Measurements from ENCODE around the gene ARHGAP22.

ARHGAP22 gene

DNA sequence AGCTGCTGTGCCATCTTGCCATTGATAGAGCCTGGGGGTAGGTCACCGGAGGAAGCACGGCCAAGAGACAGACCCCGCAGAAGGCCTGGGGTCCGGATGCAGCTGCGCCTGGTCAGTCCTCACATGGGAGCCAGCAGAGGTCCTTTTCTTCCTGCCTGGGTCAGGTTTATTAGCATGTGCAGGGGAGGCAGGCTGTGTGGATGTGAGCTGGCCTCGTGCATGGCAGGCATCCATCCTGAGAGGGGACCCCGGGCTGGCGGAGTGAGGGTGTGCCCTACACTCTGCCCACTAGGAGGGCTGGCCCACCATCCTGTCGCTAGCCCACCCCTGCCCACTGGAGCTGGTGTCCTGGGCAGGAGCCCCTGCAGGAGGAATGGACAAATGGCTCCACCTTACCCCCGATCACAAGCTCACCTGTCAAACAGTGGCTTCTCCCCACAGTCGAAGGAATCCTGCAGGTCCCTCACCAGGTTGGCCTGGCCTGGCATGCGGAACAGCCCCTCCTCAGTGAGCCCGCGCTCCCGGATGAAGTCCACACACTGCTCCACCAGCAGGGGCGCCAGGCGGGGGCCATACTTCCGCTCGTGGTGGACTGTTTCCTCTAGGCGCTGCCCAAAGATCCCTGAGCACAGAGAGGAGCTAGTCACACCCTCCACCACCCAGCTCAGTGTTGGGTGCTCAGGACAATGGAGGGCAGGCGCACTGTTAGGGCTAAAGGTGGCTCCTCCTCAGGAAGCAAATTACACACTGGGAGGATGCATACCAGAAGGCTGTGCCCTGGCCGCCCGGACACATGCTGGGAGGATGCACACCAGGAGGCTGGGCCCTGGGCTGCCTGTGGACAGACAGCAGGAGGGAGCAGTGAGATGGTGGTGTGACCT, 145.4 kb downstream of the ARHGAP22 start:
- DNase-seq = no peak

DNA sequence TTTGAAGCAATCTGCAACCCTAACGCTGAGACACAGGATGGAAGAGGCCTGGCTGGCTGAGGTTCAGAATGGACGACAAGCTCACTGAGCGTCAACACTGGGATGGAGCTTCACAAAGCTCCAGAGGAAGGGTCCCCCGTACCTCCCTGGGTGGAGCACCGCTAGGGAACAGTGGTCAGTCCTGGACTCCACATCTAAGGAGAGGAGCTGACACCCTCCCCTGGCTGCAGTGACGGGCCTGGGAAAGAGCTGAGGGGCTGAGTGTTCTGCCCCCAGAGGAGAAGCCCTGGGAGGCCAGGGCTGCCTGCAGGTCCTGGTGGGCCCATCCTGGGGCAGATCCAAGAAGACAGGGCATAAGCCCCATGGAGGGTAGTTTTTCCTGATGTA, 146.2 kb downstream of the ARHGAP22 start:
- no peak for DNase-seq

DNA sequence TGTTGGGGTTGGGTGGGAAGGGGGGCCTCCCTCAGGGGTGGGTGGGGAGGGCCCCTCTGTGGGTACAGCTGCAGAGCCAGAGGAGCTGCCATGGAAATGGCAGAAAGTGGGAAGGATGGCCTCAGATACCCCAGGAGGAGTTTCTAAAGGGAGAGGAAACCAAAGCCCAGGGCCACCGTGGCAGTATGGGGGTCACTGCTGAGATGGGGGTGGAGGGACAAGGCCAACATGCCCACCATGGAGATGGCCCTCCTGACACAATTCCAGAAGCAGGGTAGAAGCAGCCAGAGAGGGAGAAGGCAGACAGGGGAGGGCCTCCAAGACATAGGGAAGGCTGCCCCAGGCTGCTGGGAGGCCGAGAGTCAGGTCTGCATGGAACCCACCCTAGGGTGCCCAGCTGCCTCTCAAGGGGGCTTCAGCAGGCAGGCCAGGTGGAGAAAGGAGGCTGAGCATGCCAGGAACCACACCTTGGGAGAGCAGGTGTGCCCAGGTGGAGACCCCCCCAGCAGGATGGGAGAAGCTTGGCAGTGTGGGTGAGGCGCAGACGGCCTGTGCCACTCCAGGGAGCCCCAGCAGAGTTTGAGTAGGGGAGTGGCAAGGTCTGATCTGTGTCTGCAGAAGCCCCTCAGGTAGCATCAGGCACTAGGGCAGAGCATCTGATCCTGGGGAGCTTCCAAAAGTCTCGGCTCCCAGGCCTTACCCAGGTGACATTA, 146.8 kb downstream of the ARHGAP22 start:
- DNase-seq = no peak

DNA sequence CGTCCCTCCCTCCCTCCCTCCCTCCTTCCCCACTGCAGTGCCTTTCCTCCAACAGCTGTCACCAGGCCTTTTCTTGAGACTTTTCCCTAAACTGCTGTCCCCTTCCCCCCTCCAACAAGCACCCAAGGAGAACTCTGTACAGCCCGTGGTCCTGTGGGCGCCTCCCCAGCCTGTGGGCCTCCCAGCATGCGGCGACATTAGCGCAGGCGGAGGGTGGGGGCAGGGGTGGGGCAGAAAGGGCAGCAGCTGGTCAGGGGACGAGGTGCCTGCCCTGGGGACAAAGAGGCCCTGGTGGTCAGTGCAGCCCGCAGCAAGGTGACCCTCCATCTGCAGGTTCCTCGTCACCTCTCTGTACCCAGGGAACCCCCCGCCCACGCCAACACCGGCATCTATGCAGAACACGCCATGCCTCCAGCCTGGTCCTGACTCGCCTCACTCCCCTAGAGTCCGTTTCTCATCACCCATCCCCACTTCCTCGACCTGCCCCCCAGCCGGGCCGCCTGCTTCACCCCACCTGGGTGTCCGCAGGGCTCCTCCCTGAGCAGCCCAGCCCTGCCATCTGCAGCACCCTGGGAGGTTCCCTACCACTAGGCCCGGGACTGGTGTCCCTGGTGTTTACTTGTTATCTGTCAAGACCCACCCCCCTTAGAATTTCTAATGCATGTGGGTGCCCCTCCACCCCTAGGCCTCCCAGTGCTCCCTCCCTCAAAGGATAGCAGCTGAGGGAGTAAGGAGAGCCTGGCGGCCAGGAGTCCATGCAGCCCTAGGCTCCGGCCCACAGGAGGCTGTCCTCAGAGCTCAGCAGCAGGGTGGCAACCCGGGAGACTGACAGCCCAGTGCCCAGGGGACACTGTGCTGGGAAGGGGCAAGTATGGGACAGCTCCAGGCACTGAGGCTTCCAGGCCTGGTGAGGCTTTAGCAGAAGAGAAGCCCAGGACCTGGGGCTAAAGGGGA, 147.8 kb downstream of the ARHGAP22 start:
- DNase-seq = no peak

DNA sequence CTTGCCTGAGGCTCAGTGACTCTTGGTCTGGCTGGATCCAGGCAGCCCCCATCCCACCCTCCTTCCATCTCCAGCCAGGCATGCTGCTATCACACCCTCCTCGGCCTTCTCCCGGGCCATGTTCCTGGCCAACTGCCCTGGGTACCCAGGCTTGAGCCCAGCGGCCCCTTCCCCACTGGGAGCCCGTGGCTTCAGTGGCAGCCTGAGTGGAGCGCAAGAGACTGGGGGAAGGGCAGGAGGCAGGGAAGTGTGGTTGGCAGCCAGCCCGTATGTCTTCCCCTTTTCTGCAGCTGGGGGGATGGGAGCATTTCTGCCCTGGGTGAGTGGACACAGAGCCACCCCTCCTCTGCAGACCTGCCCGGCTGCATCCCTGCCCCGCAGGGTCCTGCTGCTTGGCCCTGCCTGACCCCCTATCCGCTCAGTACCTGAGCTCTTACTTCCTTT, 148.5 kb downstream of the ARHGAP22 start:
- no peak for DNase-seq

GRCh38 chr10:48455392-48456151, 149.3 kb downstream of the ARHGAP22 start:
- no peak for DNase-seq

DNA sequence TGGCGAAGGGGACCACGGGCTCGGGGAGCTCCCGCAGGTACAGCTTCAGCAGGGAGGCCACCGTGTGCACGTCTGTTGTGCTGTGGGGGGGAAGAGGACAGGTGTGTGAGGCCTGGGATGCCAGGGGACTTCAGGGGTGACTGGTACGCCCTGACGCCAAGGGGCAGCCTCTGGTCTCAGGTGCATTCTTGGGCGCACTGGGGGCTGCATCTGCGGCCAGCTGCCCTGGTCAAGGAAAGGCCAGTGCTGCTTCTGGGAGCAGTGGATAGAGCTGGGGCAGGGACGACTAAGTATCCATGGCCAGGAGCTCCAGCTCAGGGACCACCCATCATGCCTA, 149.8 kb downstream of the ARHGAP22 start:
- no peak for DNase-seq

- no peak for DNase-seq
These were observed 150.4 kb downstream of the ARHGAP22 start for GRCh38 chr10:48454302-48455054.

DNA sequence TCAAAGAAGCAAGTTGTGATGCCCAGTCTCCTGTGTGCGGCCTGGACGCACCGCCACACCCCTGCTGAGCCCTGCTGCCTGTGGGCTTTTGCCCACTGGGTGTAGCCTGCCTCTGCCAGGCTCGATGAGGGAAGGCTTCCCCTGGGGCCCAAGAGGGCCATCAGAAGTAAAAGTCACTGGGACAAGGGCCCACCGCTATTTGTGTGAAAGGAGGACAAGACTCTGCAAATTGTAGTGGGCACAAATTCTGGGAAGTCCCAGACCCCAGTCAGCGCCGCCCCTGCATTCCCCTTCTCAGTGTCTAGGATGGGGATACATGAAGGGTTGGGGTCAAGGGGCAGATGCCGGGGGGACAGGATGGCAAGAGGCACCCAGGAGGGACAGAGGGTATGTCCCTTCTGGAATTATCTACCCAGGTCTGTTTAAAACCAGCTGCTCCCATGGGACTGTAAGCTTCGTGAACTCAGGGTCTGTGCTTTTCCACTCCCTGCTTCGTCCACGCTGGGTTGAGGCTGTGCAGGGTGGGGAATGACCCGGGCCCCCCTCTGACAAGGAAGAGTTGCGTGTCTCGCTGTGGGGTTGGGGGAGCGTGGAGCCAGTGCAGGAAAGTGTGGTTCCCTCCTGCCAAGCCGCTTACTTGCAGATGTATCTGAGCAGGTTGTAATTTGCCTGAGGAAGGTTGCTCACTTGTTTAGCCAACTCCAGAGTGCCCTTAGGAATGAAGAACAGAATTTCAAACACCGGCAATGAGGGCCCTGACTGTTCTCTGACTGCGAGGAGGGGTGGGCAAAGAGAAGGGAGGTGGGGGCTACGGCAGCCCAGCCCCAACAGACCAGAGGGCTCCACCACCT, 151.2 kb downstream of the ARHGAP22 start:
- DNase-seq = no peak

GRCh38 chr10:48452879-48453412, 151.9 kb downstream of the ARHGAP22 start:
- DNase-seq = no peak

DNA sequence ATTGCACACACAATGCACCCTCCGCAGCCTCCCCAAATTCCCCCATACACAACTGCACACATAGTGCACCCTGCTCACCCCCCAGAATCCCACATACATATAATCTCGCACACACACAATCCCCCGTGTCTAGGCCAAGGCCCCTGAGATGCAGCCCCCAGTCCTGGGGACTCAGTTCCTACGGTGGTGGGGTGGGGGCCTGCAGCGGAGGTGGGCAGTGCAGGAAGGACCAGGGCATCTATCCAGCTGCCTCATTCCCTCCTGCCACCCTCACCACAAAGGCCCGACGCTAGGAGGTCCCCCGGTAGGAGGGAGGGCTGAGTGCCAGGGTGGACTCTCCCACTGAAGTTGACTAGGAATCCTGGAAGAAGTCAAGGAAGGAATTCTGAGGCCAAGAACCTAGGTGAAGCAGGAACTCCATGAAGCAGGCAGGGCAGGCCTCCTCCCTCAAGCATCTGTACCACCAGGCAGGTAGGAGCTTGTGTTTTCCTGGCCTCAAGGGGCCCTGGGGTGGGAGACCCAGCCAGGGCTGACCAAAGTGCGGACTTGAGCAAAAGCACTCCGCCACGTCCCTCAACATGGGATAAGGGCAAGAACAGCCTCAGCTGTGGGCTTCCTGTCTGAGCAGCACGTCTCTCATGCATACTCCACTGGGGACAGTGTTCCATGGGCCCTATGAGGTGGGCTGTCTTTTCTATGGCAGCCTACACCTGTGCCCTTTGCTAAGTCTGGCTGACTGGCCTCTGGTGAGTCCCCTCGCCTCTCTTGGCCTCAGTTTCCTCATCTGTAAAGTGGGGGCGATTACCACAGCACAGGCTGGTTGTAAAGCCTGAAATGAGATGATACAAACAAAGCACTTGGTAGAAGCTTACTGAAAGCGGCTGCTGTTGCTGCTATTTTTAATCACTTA, 152.6 kb downstream of the ARHGAP22 start:
- DNase-seq = no peak

GRCh38 chr10:48450741-48451466, 154.0 kb downstream of the ARHGAP22 start:
- no peak for DNase-seq

DNA sequence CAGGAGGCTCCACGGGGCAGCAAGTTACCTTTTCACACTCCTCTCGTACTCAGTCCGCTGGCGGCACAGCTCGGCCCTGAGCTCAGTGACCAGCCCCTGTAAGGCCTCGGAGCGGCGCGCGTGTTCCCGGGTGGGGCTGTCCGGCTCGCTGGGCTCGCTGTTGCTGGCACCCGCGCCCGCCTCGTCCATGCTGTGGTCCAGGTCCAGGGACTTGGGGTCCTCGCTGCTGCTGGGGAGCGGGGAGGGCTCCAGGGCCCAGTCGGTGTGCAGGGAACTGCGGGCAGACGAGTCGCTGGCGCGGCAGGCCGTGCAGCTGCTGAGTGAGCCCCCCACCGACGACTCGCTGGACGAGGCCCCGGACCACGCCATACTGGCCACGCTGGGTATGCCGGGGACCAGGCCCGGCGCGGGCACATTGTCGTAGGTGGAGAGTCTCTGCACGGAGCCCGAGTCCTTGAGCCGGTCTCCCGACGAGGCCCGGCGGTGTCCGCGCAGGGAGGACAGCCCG, 154.6 kb downstream of the ARHGAP22 start:
- no peak for DNase-seq

DNA sequence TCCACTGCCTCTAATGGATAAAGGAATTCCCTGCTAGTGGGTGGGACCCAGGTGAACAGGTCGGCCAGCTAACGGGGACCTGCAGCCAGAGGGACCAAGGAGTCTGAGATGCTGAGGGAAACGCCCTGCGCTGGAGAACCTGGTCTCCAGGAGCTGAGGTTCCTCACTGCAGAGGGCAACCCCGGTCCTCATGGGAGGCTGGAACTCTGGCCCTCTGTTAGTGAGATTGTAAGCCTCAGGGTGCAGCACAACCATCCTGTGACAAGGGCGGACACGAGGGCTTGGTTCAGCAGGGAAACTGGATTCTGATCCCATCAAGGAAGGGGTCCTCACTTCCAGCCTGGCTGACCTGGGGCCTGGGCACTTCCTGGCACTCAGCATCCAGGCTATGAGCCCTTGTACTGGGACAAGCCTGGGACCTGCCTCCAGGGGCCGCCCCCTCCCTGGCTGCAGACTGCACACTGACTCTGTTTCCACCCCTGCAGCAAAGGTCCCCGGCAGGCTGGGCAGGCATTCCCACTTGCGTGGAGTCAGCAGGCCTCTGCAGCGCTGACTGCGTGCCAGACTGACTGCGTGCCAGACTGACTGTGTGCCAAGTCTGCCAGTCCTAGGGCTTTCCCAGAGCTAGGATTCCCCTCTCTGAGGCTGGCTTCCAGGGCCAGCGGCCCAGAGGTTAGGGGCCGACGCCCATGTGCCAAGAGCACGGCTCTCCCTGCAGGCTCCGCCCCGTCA, 155.2 kb downstream of the ARHGAP22 start:
- DNase-seq = no peak

GRCh38 chr10:48448796-48449195, 156.1 kb downstream of the ARHGAP22 start:
- no peak for DNase-seq

- DNase-seq = no peak
These were observed 157.3 kb downstream of the ARHGAP22 start for GRCh38 chr10:48447356-48448215.

GRCh38 chr10:48446785-48447184, 158.1 kb downstream of the ARHGAP22 start:
- DNase-seq = no peak
